ENCODE measurements around the gene CLDN3.
"Not testable (repeated sequence)": the region's sequence is repeated elsewhere in the genome, so short reads cannot be mapped to it uniquely, and the experiment has no call there.

CLDN3 gene

GRCh38 chr7:73789051-73789450, 19.0 kb upstream of the CLDN3 start:
- H3K27ac Mint-ChIP-seq, result no peak overlapping the region
- peaks cover 5% of the 10 kb centered on the region for H3K27me3 Mint-ChIP-seq
- no peaks in the 10 kb centered on the region for H3K9me3 Mint-ChIP-seq
- no peak for DNase-seq
- no peaks in the 10 kb centered on the region for H3K4me1 Mint-ChIP-seq (ENCODE audit: low read depth)
- no peaks in the 10 kb centered on the region for H3K36me3 Mint-ChIP-seq (ENCODE audit: low read depth)
- no peak overlapping the region for H3K4me3 Mint-ChIP-seq

GRCh38 chr7:73787786-73788048, 17.6 kb upstream of the CLDN3 start:
- not testable (repeated sequence) for H3K27ac Mint-ChIP-seq; H3K36me3 Mint-ChIP-seq (ENCODE audit: low read depth); H3K4me3 Mint-ChIP-seq; H3K9me3 Mint-ChIP-seq; H3K4me1 Mint-ChIP-seq (ENCODE audit: low read depth); DNase-seq; H3K27me3 Mint-ChIP-seq

- Mint-ChIP-seq H3K27me3 (no peaks in the 10 kb centered on the region), H3K27ac (no peak overlapping the region), H3K9me3 (no peaks in the 10 kb centered on the region), H3K4me1 (ENCODE audit: low read depth) (no peaks in the 10 kb centered on the region), H3K4me3 (no peak overlapping the region), H3K36me3 (ENCODE audit: low read depth) (no peaks in the 10 kb centered on the region)
- DNase-seq, result no peak
Measured at GRCh38 chr7:73786588-73786987, 16.5 kb upstream of the CLDN3 start.

- DNase-seq, result no peak
- Mint-ChIP-seq H3K27me3 (peaks cover 3% of the 10 kb centered on the region), H3K4me3 (no peak overlapping the region), H3K9me3 (peaks cover 3% of the 10 kb centered on the region), H3K36me3 (ENCODE audit: low read depth) (no peaks in the 10 kb centered on the region), H3K27ac (no peak overlapping the region), H3K4me1 (ENCODE audit: low read depth) (peaks cover 2% of the 10 kb centered on the region)
Measured at GRCh38 chr7:73779517-73779916, 9.4 kb upstream of the CLDN3 start.

GRCh38 chr7:73778801-73779389, 8.8 kb upstream of the CLDN3 start:
- Mint-ChIP-seq H3K36me3 (ENCODE audit: low read depth) (no peaks in the 10 kb centered on the region), H3K4me3 (no peak overlapping the region), H3K4me1 (ENCODE audit: low read depth) (peaks cover 2% of the 10 kb centered on the region), H3K27ac (no peak overlapping the region), H3K9me3 (peaks cover 3% of the 10 kb centered on the region), H3K27me3 (peaks cover 8% of the 10 kb centered on the region)
- DNase-seq, result no peak

GRCh38 chr7:73774923-73775322, 4.9 kb upstream of the CLDN3 start:
- no peaks in the 10 kb centered on the region for H3K9me3 Mint-ChIP-seq
- DNase-seq, result no peak
- peaks cover 34% of the 10 kb centered on the region for H3K27me3 Mint-ChIP-seq
- H3K27ac Mint-ChIP-seq, result no peak overlapping the region
- no peaks in the 10 kb centered on the region for H3K36me3 Mint-ChIP-seq (ENCODE audit: low read depth)
- H3K4me1 Mint-ChIP-seq (ENCODE audit: low read depth), result peaks cover 10% of the 10 kb centered on the region
- H3K4me3 Mint-ChIP-seq, result no peak overlapping the region

- H3K4me3 Mint-ChIP-seq, result no peak overlapping the region
- H3K27me3 Mint-ChIP-seq, result peaks cover 42% of the 10 kb centered on the region
- no peaks in the 10 kb centered on the region for H3K36me3 Mint-ChIP-seq (ENCODE audit: low read depth)
- H3K9me3 Mint-ChIP-seq, result no peaks in the 10 kb centered on the region
- H3K27ac Mint-ChIP-seq, result no peak overlapping the region
- DNase-seq, result no peak
- H3K4me1 Mint-ChIP-seq (ENCODE audit: low read depth), result peaks cover 10% of the 10 kb centered on the region
Measured at GRCh38 chr7:73773700-73774517, 3.8 kb upstream of the CLDN3 start.

- H3K36me3 Mint-ChIP-seq (ENCODE audit: low read depth), result no peaks in the 10 kb centered on the region
- DNase-seq, result no peak
- H3K27me3 Mint-ChIP-seq, result peaks cover 61% of the 10 kb centered on the region
- no peaks in the 10 kb centered on the region for H3K9me3 Mint-ChIP-seq
- H3K4me1 Mint-ChIP-seq (ENCODE audit: low read depth), result peaks cover 12% of the 10 kb centered on the region
- no peak overlapping the region for H3K4me3 Mint-ChIP-seq
- no peak overlapping the region for H3K27ac Mint-ChIP-seq
Measured at GRCh38 chr7:73770860-73771670, 995 bp upstream of the CLDN3 start.

GRCh38 chr7:73769481-73770001, 529 bp downstream of the CLDN3 start:
- H3K4me1 Mint-ChIP-seq (ENCODE audit: low read depth), result peaks cover 10% of the 10 kb centered on the region
- H3K27ac Mint-ChIP-seq, result no peak overlapping the region
- H3K4me3 Mint-ChIP-seq, result no peak overlapping the region
- no peak for DNase-seq
- no peaks in the 10 kb centered on the region for H3K36me3 Mint-ChIP-seq (ENCODE audit: low read depth)
- no peaks in the 10 kb centered on the region for H3K9me3 Mint-ChIP-seq
- H3K27me3 Mint-ChIP-seq, result peaks cover 60% of the 10 kb centered on the region

GRCh38 chr7:73768641-73769480, 1.2 kb downstream of the CLDN3 start:
- H3K27ac Mint-ChIP-seq, result no peak overlapping the region
- no peak for DNase-seq
- H3K9me3 Mint-ChIP-seq, result no peaks in the 10 kb centered on the region
- no peak overlapping the region for H3K4me3 Mint-ChIP-seq
- H3K27me3 Mint-ChIP-seq, result peaks cover 55% of the 10 kb centered on the region
- H3K4me1 Mint-ChIP-seq (ENCODE audit: low read depth), result peaks cover 10% of the 10 kb centered on the region
- H3K36me3 Mint-ChIP-seq (ENCODE audit: low read depth), result no peaks in the 10 kb centered on the region

GRCh38 chr7:73766556-73767229, 3.4 kb downstream of the CLDN3 start:
- H3K4me1 Mint-ChIP-seq (ENCODE audit: low read depth), result peaks cover 10% of the 10 kb centered on the region
- H3K27me3 Mint-ChIP-seq, result peaks cover 43% of the 10 kb centered on the region
- H3K4me3 Mint-ChIP-seq, result no peak overlapping the region
- H3K9me3 Mint-ChIP-seq, result no peaks in the 10 kb centered on the region
- H3K27ac Mint-ChIP-seq, result no peak overlapping the region
- no peaks in the 10 kb centered on the region for H3K36me3 Mint-ChIP-seq (ENCODE audit: low read depth)
- DNase-seq, result no peak

- Mint-ChIP-seq H3K36me3 (ENCODE audit: low read depth) (no peaks in the 10 kb centered on the region), H3K27ac (no peak overlapping the region), H3K9me3 (no peaks in the 10 kb centered on the region), H3K4me1 (ENCODE audit: low read depth) (peaks cover 2% of the 10 kb centered on the region), H3K4me3 (no peak overlapping the region), H3K27me3 (peaks cover 8% of the 10 kb centered on the region)
- no peak for DNase-seq
Measured at GRCh38 chr7:73762659-73762999, 7.4 kb downstream of the CLDN3 start.

- no peak overlapping the region for H3K27ac Mint-ChIP-seq
- peaks cover 2% of the 10 kb centered on the region for H3K4me1 Mint-ChIP-seq (ENCODE audit: low read depth)
- DNase-seq, result no peak
- H3K9me3 Mint-ChIP-seq, result no peaks in the 10 kb centered on the region
- peaks cover 4% of the 10 kb centered on the region for H3K27me3 Mint-ChIP-seq
- no peak overlapping the region for H3K4me3 Mint-ChIP-seq
- H3K36me3 Mint-ChIP-seq (ENCODE audit: low read depth), result no peaks in the 10 kb centered on the region
Measured at GRCh38 chr7:73761854-73762658, 8.0 kb downstream of the CLDN3 start.
